GM10266 (cell line): Measurements from ENCODE around the gene CLTA.

Experiments used
- DNase-seq: peaks from one replicate; pipeline ENCODE4 v3.0.0; 2012; ENCODE audit errors: extremely low spot score
- CTCF ChIP-seq: IDR thresholded peaks from 2 replicates; pipeline ENCODE4 v1.5.1; 2012; ENCODE audit warnings: mild to moderate bottlenecking, low read depth; ENCODE audit not compliant: control insufficient read depth, insufficient read depth; ENCODE audit errors: missing control alignments

Gene CLTA

GRCh38 chr9:36164989-36165388, 25.7 kb upstream of the CLTA start:
- no peak for TF ChIP-seq CTCF
- DNase-seq: no peak

GRCh38 chr9:36165826-36166167, 24.9 kb upstream of the CLTA start:
- no peak for DNase-seq
- TF ChIP-seq CTCF: no peak

GRCh38 chr9:36166168-36166927, 24.4 kb upstream of the CLTA start:
- peak; percentile 93 for TF ChIP-seq CTCF
- DNase-seq: peak; percentile 87

- TF ChIP-seq CTCF: no peak
- DNase-seq: no peak
These were observed 21.6 kb upstream of the CLTA start, which contains the start of gene CCIN for GRCh38 chr9:36169166-36169565. CCIN (plus strand) TSS chr9:36169388; CDS start chr9:36169503, 115 bp downstream.

- TF ChIP-seq CTCF: no peak
- no peak for DNase-seq
These were observed 21.0 kb upstream of the CLTA start for GRCh38 chr9:36169708-36170107.

- no peak for TF ChIP-seq CTCF
- DNase-seq: no peak
These were observed 20.2 kb upstream of the CLTA start for GRCh38 chr9:36170531-36170930.

GRCh38 chr9:36173861-36174260, 16.9 kb upstream of the CLTA start:
- DNase-seq: no peak
- TF ChIP-seq CTCF: no peak
